Measurements from ENCODE around the gene ZNF79. TPM values are rescaled to one million over a fixed set of nuclear protein-coding genes. Genes with fewer than 3 reads are reported as not detected.
A peak's percentile ranks its signal among the peaks of the same experiment; 100 is the strongest.

ZNF79 gene
- total and polyA plus RNA-seq, 2 of the 8 experiments (the other 6 are each of a cell fraction or from before 2014, with no cell fraction given) = 2.4 to 7.4 TPM

GRCh38 chr9:127388037-127388855, 35.9 kb upstream of the ZNF79 start:
- Histone ChIP-seq H3K23me2 (ENCODE audit: low read depth, low read length) (no peaks in the 10 kb centered on the region), H3K4me1 (replicated peaks in 1 of 4; ENCODE audit: control insufficient read depth in 3 of 4, insufficient read depth in 4 of 4, low read length in 3 of 4) (peaks cover 0 to 2% (median 0%) of the 10 kb centered on the region in 4 experiments; a peak in 1 of 7 replicates), H2BK120ac (replicated peaks; ENCODE audit: low read depth, low read length) (no peak overlapping the region), H3K27me3 (replicated peaks in 1 of 4; ENCODE audit: control insufficient read depth in 3 of 4, extremely low read depth in 1 of 4, insufficient read depth in 3 of 4, low read length in 3 of 4) (no peaks in the 10 kb centered on the region; a peak in 1 of 7 replicates), H4K8ac (ENCODE audit: extremely low read depth, insufficient read depth, low read length) (no peak overlapping the region), H3K4me2 (ENCODE audit: insufficient read depth in 1 of 2, low read depth in 2 of 2, low read length in 2 of 2) (no peak overlapping the region), H2AK5ac (ENCODE audit: low read depth, low read length) (no peak overlapping the region), H3K9ac (replicated peaks in 1 of 4; ENCODE audit: extremely low read depth in 1 of 4, low read depth in 3 of 4, low read length in 3 of 4) (no peak overlapping the region), H3K79me2 (ENCODE audit: control insufficient read depth in 1 of 2, insufficient read depth in 2 of 2, low read length in 2 of 2) (no peaks in the 10 kb centered on the region), H3K23ac (ENCODE audit: insufficient read length) (no peak overlapping the region), H2BK5ac (ENCODE audit: low read depth, low read length) (no peak overlapping the region), H3K4ac (replicated peaks; ENCODE audit: insufficient read length, low read depth, low read length) (no peak overlapping the region), H3K14ac (ENCODE audit: insufficient read length) (no peak overlapping the region), H2BK20ac (ENCODE audit: low read length) (no peak overlapping the region), H2AFZ (ENCODE audit: low read length) (no peak overlapping the region), H3K27ac (ENCODE audit: low read depth, low read length) (no peak overlapping the region), H2BK12ac (ENCODE audit: low read depth, low read length) (no peak overlapping the region), H2BK15ac (ENCODE audit: low read length) (no peak overlapping the region), H3K18ac (ENCODE audit: extremely low read depth, low read length) (no peak overlapping the region), H3K4me3 (ENCODE audit: extremely low read depth in 1 of 4, insufficient read depth in 2 of 4, low read depth in 3 of 4, low read length in 4 of 4) (no peak overlapping the region), H3K36me3 (ENCODE audit: control insufficient read depth in 2 of 4, insufficient read depth in 4 of 4, low read length in 3 of 4) (no peaks in the 10 kb centered on the region), H3K56ac (replicated peaks; ENCODE audit: insufficient read length, low read depth, low read length) (no peak overlapping the region), H3K9me3 (ENCODE audit: insufficient read depth in 2 of 2, low read depth in 1 of 2, low read length in 1 of 2) (no peaks in the 10 kb centered on the region), H3K79me1 (ENCODE audit: low read depth, low read length) (no peaks in the 10 kb centered on the region), H4K91ac (replicated peaks; ENCODE audit: insufficient read length, low read length) (no peak overlapping the region), H4K5ac (ENCODE audit: insufficient read length, low read depth, low read length) (no peak overlapping the region), H4K20me1 (replicated peaks in 1 of 2; ENCODE audit: control insufficient read depth in 1 of 2, insufficient read depth in 2 of 2, low read length in 2 of 2) (no peaks in the 10 kb centered on the region)
- TF ChIP-seq CHD2 (IDR thresholded peaks at IDR 0.05; ENCODE audit: low read length) = no peak
- TF ChIP-seq CEBPB (IDR thresholded peaks at IDR 0.05; ENCODE audit: low read depth, low read length) = peak; percentile 19; the same call in 1 of the 2 replicates
- TF ChIP-seq SP1 (IDR thresholded peaks at IDR 0.05; ENCODE audit: low read depth, low read length) = no peak
- no peak for TF ChIP-seq FOSL1 (IDR thresholded peaks at IDR 0.05; ENCODE audit: insufficient read depth, low read depth, low read length)
- POLR2A ChIA-PET (ENCODE audit: partially characterized antibody) = interaction anchor here (0.9 to 2.0 kb wide), 3 partner anchors 11 to 28 kb away, joined by 3 to 6 read pairs (median 6); no protein-coding TSS in a partner anchor
- 77% methylated on average over 9 of the region's 10 CpGs; no CpG with 5 or more reads in 1 of the 2 experiments for WGBS, 2 experiments (ENCODE audit: extremely low coverage in 1 of 2, insufficient coverage in 1 of 2, insufficient read length in 1 of 2, insufficient replicate concordance in 2 of 2, low coverage in 1 of 2, low lambda C conversion rate in 2 of 2, missing lambda C conversion rate in 1 of 2)
- DNase-seq (ENCODE audit: low read depth in 1 of 2, low spot score in 2 of 2) (no peak), FAIRE-seq (no peak)
- CTCF ChIA-PET (ENCODE audit: partially characterized antibody) = interaction anchor here (0.6 to 1.4 kb wide), 6 partner anchors 14 to 456 kb away, joined by 3 to 5 read pairs (median 4); no protein-coding TSS in a partner anchor

Measured in H1 (cell line).